SK-N-SH (cell line): ENCODE results near the gene CCDC50. TPM values are rescaled to one million over a fixed set of nuclear protein-coding genes. Genes with fewer than 3 reads are reported as not detected.

Experiments used
- CTCF ChIA-PET: fragments of 300-600, 350-600 bp; formaldehyde crosslinking; extraction: SDS; loops from one replicate; lab custom pipeline; 2021; lab: Yijun Ruan, JAX
- POLR2A ChIA-PET: fragments of 350-600 bp; sonication (Branson Sonifier 250); formaldehyde crosslinking; extraction: SDS; loops from one replicate; lab custom pipeline; 2020; ENCODE audit warnings: antibody characterized with exemption, inconsistent platforms; lab: Yijun Ruan, JAX
- DNase-seq: peaks from one replicate; pipeline ENCODE4 v3.0.0; 2012
- H2AFZ ChIP-seq: fragments of 200-600 bp; sonication (generic); 2 replicates; pipeline ENCODE4 v1.8.1; 2016; ENCODE audit warnings: antibody characterized with exemption, mild to moderate bottlenecking, low read depth
- H3F3A ChIP-seq: fragments of 200-600 bp; sonication (generic); replicated peaks from 2 replicates; pipeline ENCODE3; 2016; ENCODE audit warnings: antibody characterized with exemption, mild to moderate bottlenecking; ENCODE audit not compliant: insufficient read depth
- H3K27ac ChIP-seq, 2 experiments: fragments of 200-500 bp in 1 of 2; fragments of 200-600 bp in 1 of 2; sonication (Bioruptor generic) in 1 of 2; sonication (generic), shearing (Covaris generic) in 1 of 2; 2 replicates each; pipeline versions ENCODE4 v1.5.1 to v1.6.1; 2014 to 2016; ENCODE audit warnings: low read depth in 2 of 2, inconsistent platforms in 1 of 2, low read length in 1 of 2, mild to moderate bottlenecking in 1 of 2, mixed read lengths in 1 of 2
- H3K27me3 ChIP-seq: fragments of 200-600 bp; sonication (generic), shearing (Covaris generic); 2 replicates; pipeline ENCODE4 v1.6.1; 2016; ENCODE audit warnings: mixed run types; ENCODE audit not compliant: insufficient read depth
- H3K36me3 ChIP-seq, 2 experiments: fragments of 200-500 bp in 1 of 2; fragments of 200-600 bp in 1 of 2; sonication (Bioruptor generic) in 1 of 2; sonication (generic) in 1 of 2; replicated peaks in 1 of 2; 2 replicates each; pipeline versions ENCODE3 to v1.5.1; 2014 to 2016; ENCODE audit warnings: low read length in 1 of 2, mild to moderate bottlenecking in 1 of 2; ENCODE audit not compliant: insufficient read depth in 2 of 2, control insufficient read depth in 1 of 2
- H3K4me1 ChIP-seq, 2 experiments: fragments of 200-500 bp in 1 of 2; fragments of 200-600 bp in 1 of 2; sonication (Bioruptor generic) in 1 of 2; sonication (generic), shearing (Covaris generic) in 1 of 2; 2 replicates each; pipeline versions ENCODE4 v1.5.1 to v1.6.1; 2014 to 2016; ENCODE audit warnings: low read depth in 1 of 2, low read length in 1 of 2, mixed run types in 1 of 2; ENCODE audit not compliant: insufficient read depth in 2 of 2, control insufficient read depth in 1 of 2
- H3K4me2 ChIP-seq: fragments of 200-600 bp; sonication (generic), shearing (Covaris generic); 2 replicates; pipeline ENCODE4 v1.6.1; 2017; ENCODE audit warnings: mixed run types
- H3K4me3 ChIP-seq, 2 experiments: fragments of 200-500 bp in 1 of 2; fragments of 200-600 bp in 1 of 2; sonication (Bioruptor generic) in 1 of 2; sonication (generic), shearing (Covaris generic) in 1 of 2; 2 replicates each; pipeline versions ENCODE4 v1.5.1 to v1.8.1; 2014 to 2016; ENCODE audit warnings: low read depth in 2 of 2, inconsistent platforms in 1 of 2, low read length in 1 of 2, mild to moderate bottlenecking in 1 of 2, mixed read lengths in 1 of 2, moderate library complexity in 1 of 2
- H3K79me2 ChIP-seq: fragments of 200-600 bp; sonication (generic); 2 replicates; pipeline ENCODE4 v1.8.1; 2017; ENCODE audit warnings: mild to moderate bottlenecking; ENCODE audit not compliant: insufficient read depth
- H3K9ac ChIP-seq: fragments of 200-600 bp; sonication (generic); 2 replicates; pipeline ENCODE4 v1.6.1; 2017; ENCODE audit warnings: mixed run types
- H3K9me2 ChIP-seq: fragments of 200-600 bp; sonication (generic); 2 replicates; pipeline ENCODE4 v1.6.1; 2017; ENCODE audit warnings: mixed run types
- H3K9me3 ChIP-seq: fragments of 200-600 bp; sonication (generic); 2 replicates; pipeline ENCODE4 v1.6.1; 2017; ENCODE audit warnings: mixed run types, mild to moderate bottlenecking, moderate library complexity
- H4K20me1 ChIP-seq: fragments of 200-600 bp; sonication (generic); 2 replicates; pipeline ENCODE4 v1.6.1; 2017; ENCODE audit warnings: mild to moderate bottlenecking, mixed run types; ENCODE audit not compliant: insufficient read depth
- CTCF ChIP-seq: fragments of 200-600 bp; sonication (generic); IDR thresholded peaks from 2 replicates; pipeline ENCODE4 v1.6.1; 2017; ENCODE audit warnings: antibody characterized with exemption, mild to moderate bottlenecking, moderate library complexity
- ELF1 ChIP-seq: IDR thresholded peaks from 2 replicates; pipeline ENCODE4 v1.4.0; 2012
- EP300 ChIP-seq, 2 experiments: IDR thresholded peaks; 2 replicates each; pipeline versions ENCODE4 v1.4.0 to v1.6.1; 2012; ENCODE audit warnings: borderline replicate concordance in 1 of 2, low read depth in 1 of 2, low read length in 1 of 2
- GABPA ChIP-seq: IDR thresholded peaks from 2 replicates; pipeline ENCODE4 v1.4.0; 2012; ENCODE audit warnings: low read depth, mild to moderate bottlenecking
- GATA2 ChIP-seq: sonication (generic); formaldehyde crosslinking; IDR thresholded peaks from 2 replicates; pipeline ENCODE4 v1.5.0; 2020; ENCODE audit warnings: mild to moderate bottlenecking, missing genetic modification reagents
- IRF3 ChIP-seq: fragments of 150-350 bp; IDR thresholded peaks from 2 replicates; pipeline ENCODE4 v1.6.1; 2016; ENCODE audit warnings: mild to moderate bottlenecking, low read depth, low read length
- JUND ChIP-seq: IDR thresholded peaks from 2 replicates; pipeline ENCODE4 v1.4.0; 2012
- MAX ChIP-seq: IDR thresholded peaks from 2 replicates; pipeline ENCODE4 v1.4.0; 2012; ENCODE audit warnings: low read depth
- MEF2A ChIP-seq: IDR thresholded peaks from 2 replicates; pipeline ENCODE4 v1.4.0; 2012; ENCODE audit warnings: low read depth, borderline replicate concordance
- MXI1 ChIP-seq: IDR thresholded peaks from 2 replicates; pipeline ENCODE4 v1.6.1; 2012; ENCODE audit warnings: mild to moderate bottlenecking, low read depth, low read length, improper control_type of control experiment
- NFIC ChIP-seq: IDR thresholded peaks from 2 replicates; pipeline ENCODE4 v1.4.0; 2012; ENCODE audit warnings: borderline replicate concordance
- PBX3 ChIP-seq: IDR thresholded peaks from 2 replicates; pipeline ENCODE4; 2012
- POLR2AphosphoS5 ChIP-seq: IDR thresholded peaks from 2 replicates; pipeline ENCODE4 v1.6.1; 2012; ENCODE audit warnings: low read depth, low read length
- SIN3A ChIP-seq: IDR thresholded peaks from 2 replicates; pipeline ENCODE4 v1.6.1; 2012; ENCODE audit warnings: low read depth, mild to moderate bottlenecking, low read length, moderate library complexity, borderline replicate concordance
- SMC3 ChIP-seq: IDR thresholded peaks from 2 replicates; pipeline ENCODE4 v1.6.1; 2012; ENCODE audit warnings: low read depth, low read length, improper control_type of control experiment
- USF2 ChIP-seq: fragments of 150-350 bp; IDR thresholded peaks from 2 replicates; pipeline ENCODE4 v1.6.1; 2017; ENCODE audit warnings: antibody characterized with exemption, low read length, low read depth, borderline replicate concordance
- ZBTB33 ChIP-seq: IDR thresholded peaks from 2 replicates; pipeline ENCODE4 v1.4.0; 2012; ENCODE audit warnings: low read depth, borderline replicate concordance
- WGBS: methylation state at CpG from one replicate; pipeline ENCODE4 v1.1.6; 2017; ENCODE audit warnings: low lambda C conversion rate; 5-methylcytosine and 5-hydroxymethylcytosine counted together
- polyA plus RNA-seq, 3 experiments: library from polyadenylated mRNA; depleted of rRNA; stranded (reverse); fragments of >200 nt; gene quantifications; 2 replicates each; pipeline ENCODE4 v1.2.3, GENCODE V29; 2012

The CCDC50 gene
- polyA plus RNA-seq, 1 of the 3 experiments (the other 2 are of a cell fraction), result 21.9 TPM

GRCh38 chr3:191342006-191342405 lies 12.8 kb downstream of the CCDC50 start:
- ChIA-PET POLR2A (no interaction called here), CTCF (interaction anchor here (0.9 kb wide), 1 partner anchor 22 kb away, joined by 3 read pairs; no protein-coding TSS in a partner anchor)
- Histone ChIP-seq H4K20me1 (peaks cover 36% of the 10 kb centered on the region), H3K27ac (no peak overlapping the region), H3K9me2 (no peaks in the 10 kb centered on the region), H3K4me3 (no peak overlapping the region), H3K9ac (no peak overlapping the region), H3K9me3 (no peaks in the 10 kb centered on the region), H3K4me2 (no peak overlapping the region), H3K36me3 (no peaks in the 10 kb centered on the region), H3K79me2 (peaks cover 97% of the 10 kb centered on the region), H3K27me3 (no peaks in the 10 kb centered on the region), H3K4me1 (peaks cover 0 to 30% of the 10 kb centered on the region in 2 experiments; a peak in 2 of 4 replicates), H2AFZ (no peak overlapping the region), H3F3A (peaks cover 20% of the 10 kb centered on the region)
- WGBS, result 75% methylated on average over 2 of the region's 2 CpGs
- no peak for DNase-seq
- TF ChIP-seq MAX (no peak), SMC3 (no peak)

- Histone ChIP-seq H3K4me3 (no peak overlapping the region), H2AFZ (no peak overlapping the region), H3K4me2 (no peak overlapping the region), H3K9me3 (no peaks in the 10 kb centered on the region), H3K9ac (no peak overlapping the region), H3K36me3 (no peaks in the 10 kb centered on the region), H3K4me1 (peaks cover 0 to 30% of the 10 kb centered on the region in 2 experiments; a peak in 2 of 4 replicates), H3K27me3 (no peaks in the 10 kb centered on the region), H3K9me2 (no peaks in the 10 kb centered on the region), H4K20me1 (peaks cover 36% of the 10 kb centered on the region), H3F3A (peaks cover 18% of the 10 kb centered on the region), H3K27ac (no peak overlapping the region), H3K79me2 (peaks cover 97% of the 10 kb centered on the region)
- ChIA-PET CTCF (interaction anchor here (0.9 kb wide), 1 partner anchor 22 kb away, joined by 3 read pairs; no protein-coding TSS in a partner anchor), POLR2A (no interaction called here)
- TF ChIP-seq IRF3, result no peak
- TF ChIP-seq JUND, result no peak
- TF ChIP-seq SIN3A, result no peak
- TF ChIP-seq POLR2AphosphoS5, result no peak
- no peak for TF ChIP-seq SMC3
- TF ChIP-seq ZBTB33, result no peak
- no peak for TF ChIP-seq MEF2A
- no peak for TF ChIP-seq GABPA
- no peak for TF ChIP-seq ELF1
- TF ChIP-seq USF2, result no peak
- TF ChIP-seq EP300 (IDR thresholded peaks at IDR 0.05; ENCODE audit: borderline replicate concordance in 1 of 2, low read depth in 1 of 2, low read length in 1 of 2), result no peak
- TF ChIP-seq PBX3, result no peak
- no peak for TF ChIP-seq MXI1
- no peak for TF ChIP-seq NFIC
- no peak for TF ChIP-seq GATA2
- no peak for TF ChIP-seq CTCF
- no peak for DNase-seq
Observed at GRCh38 chr3:191342411-191342810, 13.2 kb downstream of the CCDC50 start.
